ENCODE data around the gene STRN4.

Gene STRN4

GRCh38 chr19:46744005-46744691, 2.1 kb downstream of the STRN4 start:
- DNase-seq (ENCODE audit: low spot score), result no peak
- H3K27ac ChIP-seq, result peak overlapping the region; percentile 84
- TF ChIP-seq CTCF (conservative IDR thresholded peaks at IDR 0.05; ENCODE audit: low read depth), result no peak
- POLR2A ChIA-PET (ENCODE audit: low non-redundant PET), result no interaction called here
- CTCF ChIA-PET, result interaction anchor here (0.8 to 1.0 kb wide), 2 partner anchors 96 to 127 kb away, joined by 4 to 5 read pairs; no protein-coding TSS in a partner anchor

GRCh38 chr19:46742926-46743480, 3.2 kb downstream of the STRN4 start:
- TF ChIP-seq CTCF (conservative IDR thresholded peaks at IDR 0.05; ENCODE audit: low read depth), result no peak
- CTCF ChIA-PET, result no interaction called here
- peak overlapping the region; percentile 27; the same call in 1 of the 2 replicates for H3K27ac ChIP-seq
- POLR2A ChIA-PET (ENCODE audit: low non-redundant PET), result no interaction called here
- no peak for DNase-seq (ENCODE audit: low spot score)

GRCh38 chr19:46741447-46741846, 4.8 kb downstream of the STRN4 start:
- no peak for TF ChIP-seq CTCF (conservative IDR thresholded peaks at IDR 0.05; ENCODE audit: low read depth)
- POLR2A ChIA-PET (ENCODE audit: low non-redundant PET), result no interaction called here
- CTCF ChIA-PET, result interaction anchor here (0.8 kb wide), 1 partner anchor 9 kb away, joined by 6 read pairs; no protein-coding TSS in a partner anchor
- H3K27ac ChIP-seq, result peak overlapping the region; percentile 24
- DNase-seq (ENCODE audit: low spot score), result no peak

- no peak for TF ChIP-seq CTCF (conservative IDR thresholded peaks at IDR 0.05; ENCODE audit: low read depth)
- peak overlapping the region; percentile 7 for H3K27ac ChIP-seq
- POLR2A ChIA-PET (ENCODE audit: low non-redundant PET), result no interaction called here
- no peak for DNase-seq (ENCODE audit: low spot score)
- CTCF ChIA-PET, result interaction anchor here (0.6 kb wide), 1 partner anchor 12 kb away, joined by 3 read pairs; no protein-coding TSS in a partner anchor
Observed at GRCh38 chr19:46739290-46739771, 6.9 kb downstream of the STRN4 start.

GRCh38 chr19:46737761-46738171, 8.5 kb downstream of the STRN4 start:
- ChIA-PET POLR2A (ENCODE audit: low non-redundant PET) (no interaction called here), CTCF (no interaction called here)
- peak overlapping the region; percentile 19; the same call in 1 of the 2 replicates for H3K27ac ChIP-seq
- no peak for DNase-seq (ENCODE audit: low spot score)
- no peak for TF ChIP-seq CTCF (conservative IDR thresholded peaks at IDR 0.05; ENCODE audit: low read depth)

- POLR2A ChIA-PET (ENCODE audit: low non-redundant PET), result no interaction called here
- DNase-seq (ENCODE audit: low spot score), result no peak
- 0 out of 2 replicates have a peak overlapping the region, but pooled peaks have one; percentile 19 for H3K27ac ChIP-seq
- CTCF ChIA-PET, result no interaction called here
- TF ChIP-seq CTCF (conservative IDR thresholded peaks at IDR 0.05; ENCODE audit: low read depth), result no peak
Observed at GRCh38 chr19:46737298-46737654, 9.0 kb downstream of the STRN4 start.
